GM12878 (cell line): ENCODE data around the gene FRYL. TPM values are rescaled to one million over a fixed set of nuclear protein-coding genes. Genes with fewer than 3 reads are reported as not detected.

Source experiments
- ATAC-seq: fragments of 200-7000 bp; cut with Tn5 transposase; 3 replicates; pipeline ENCODE4 v1.9.1; 2020; ENCODE audit warnings: mild to moderate bottlenecking, moderate library complexity
- BruUV-seq: library from RNA; stranded (reverse); fragments of 400-500 nt; replicated peaks from 2 replicates; lab custom pipeline; 2021; lab: Mats Ljungman, UMichigan
- CTCF ChIA-PET: fragments of 300-600 bp; sonication (Branson Sonifier 250); formaldehyde crosslinking; extraction: SDS; loops from one replicate; lab custom pipeline; 2021; ENCODE audit warnings: inconsistent platforms; lab: Yijun Ruan, JAX
- POLR2A ChIA-PET: fragments of 350-600 bp; formaldehyde crosslinking; extraction: SDS; loops from one replicate; lab custom pipeline; 2021; ENCODE audit warnings: inconsistent platforms; lab: Charles Lee
- RAD21 ChIA-PET: fragments of 300-600 bp; sonication (Branson Sonifier 250); formaldehyde crosslinking; loops from one replicate; lab custom pipeline; 2023; ENCODE audit warnings: antibody characterized with exemption; ENCODE audit not compliant: unreplicated experiment; lab: Charles Lee
- SMC1A ChIA-PET: fragments of 300-600 bp; sonication (Branson Sonifier 250); formaldehyde crosslinking; loops from one replicate; lab custom pipeline; 2023; ENCODE audit not compliant: unreplicated experiment, uncharacterized antibody; lab: Charles Lee
- DNase-seq: peaks from one replicate; pipeline ENCODE4 v3.0.0-alpha.2; 2011; ENCODE audit warnings: low read depth, low spot score
- FAIRE-seq: peaks from 3 replicates; lab custom pipeline; 2011; peaks lifted over from hg19 to GRCh38; lab: Jason Lieb, UNC
- H2AFZ ChIP-seq: 2 replicates; pipeline ENCODE4 v1.6.0; 2011; ENCODE audit warnings: low read depth, low read length, control low read depth; ENCODE audit not compliant: control insufficient read depth
- H3K27ac ChIP-seq: 2 replicates; pipeline ENCODE4 v1.5.1; 2011; ENCODE audit warnings: control low read depth; ENCODE audit not compliant: control insufficient read depth, insufficient read depth
- H3K27me3 ChIP-seq, 2 experiments: replicated peaks in 1 of 2; 2 replicates each; pipeline versions ENCODE4 v1.6.0 to v1.6.1; 2011; ENCODE audit warnings: low read length in 1 of 2; ENCODE audit not compliant: control insufficient read depth in 2 of 2, insufficient read depth in 2 of 2
- H3K36me3 ChIP-seq, 2 experiments: 2 replicates each; pipeline ENCODE4 v1.5.1; 2011; ENCODE audit warnings: low read length in 1 of 2; ENCODE audit not compliant: control insufficient read depth in 2 of 2, insufficient read depth in 2 of 2
- H3K4me1 ChIP-seq: 2 replicates; pipeline ENCODE4 v1.6.1; 2011; ENCODE audit warnings: mild to moderate bottlenecking, low read length, moderate library complexity, mixed read lengths; ENCODE audit not compliant: control insufficient read depth, insufficient read depth
- H3K4me2 ChIP-seq: 2 replicates; pipeline ENCODE4 v1.6.0; 2011; ENCODE audit warnings: control low read depth; ENCODE audit not compliant: control insufficient read depth, insufficient read depth
- H3K4me3 ChIP-seq: fragments of 200-600 bp; sonication (generic); 2 replicates; pipeline ENCODE4 v1.5.1; 2016
- H3K79me2 ChIP-seq: 2 replicates; pipeline ENCODE4 v1.6.0; 2011; ENCODE audit warnings: low read length; ENCODE audit not compliant: control insufficient read depth, insufficient read depth
- H3K9ac ChIP-seq: 2 replicates; pipeline ENCODE4 v1.8.0; 2011; ENCODE audit warnings: low read length, control low read depth, mixed read lengths; ENCODE audit not compliant: control insufficient read depth, insufficient read depth
- H3K9me3 ChIP-seq: replicated peaks from 3 replicates; pipeline ENCODE4 v1.5.1; 2011; ENCODE audit warnings: mild to moderate bottlenecking, low read length; ENCODE audit not compliant: control insufficient read depth, insufficient read depth
- H4K20me1 ChIP-seq: 2 replicates; pipeline ENCODE4 v1.6.0; 2011; ENCODE audit not compliant: control insufficient read depth, insufficient read depth
- ATF2 ChIP-seq: IDR thresholded peaks from 2 replicates; pipeline ENCODE4 v1.6.1; 2012; ENCODE audit warnings: low read length, inconsistent platforms
- ATF3 ChIP-seq: IDR thresholded peaks from 2 replicates; pipeline ENCODE4 v1.6.1; 2011; ENCODE audit warnings: low read depth, mild to moderate bottlenecking, low read length, moderate library complexity, borderline replicate concordance; ENCODE audit errors: extremely low read depth
- BMI1 ChIP-seq: fragments of 450-650 bp; IDR thresholded peaks from 2 replicates; pipeline ENCODE4 v1.6.1; 2016; ENCODE audit warnings: mild to moderate bottlenecking, moderate library complexity, borderline replicate concordance
- CBX5 ChIP-seq: sonication (generic); IDR thresholded peaks from 2 replicates; pipeline ENCODE4 v1.6.1; 2016; ENCODE audit warnings: low read depth, moderate library complexity, mild to moderate bottlenecking, inconsistent platforms
- MAX ChIP-seq: IDR thresholded peaks from 2 replicates; pipeline ENCODE4 v1.6.1; 2012; ENCODE audit warnings: low read depth, low read length, improper control_type of control experiment
- MLLT1 ChIP-seq: fragments of 450-650 bp; IDR thresholded peaks from 2 replicates; pipeline ENCODE4 v1.6.1; 2016; ENCODE audit warnings: mild to moderate bottlenecking
- NR2C1 ChIP-seq: fragments of 450-650 bp; IDR thresholded peaks from 2 replicates; pipeline ENCODE4 v1.6.1; 2017; ENCODE audit warnings: antibody characterized with exemption, mild to moderate bottlenecking, moderate library complexity
- PKNOX1 ChIP-seq: fragments of 450-650 bp; IDR thresholded peaks from 2 replicates; pipeline ENCODE4 v1.6.1; 2016; ENCODE audit warnings: mild to moderate bottlenecking
- RBBP5 ChIP-seq: fragments of 200-600 bp; sonication (generic); conservative IDR thresholded peaks from 2 replicates; pipeline ENCODE4 v1.6.1; 2016
- SKIL ChIP-seq: fragments of 450-650 bp; IDR thresholded peaks from 2 replicates; pipeline ENCODE4 v1.6.1; 2017; ENCODE audit warnings: mild to moderate bottlenecking, low read depth, inconsistent platforms; ENCODE audit not compliant: poor library complexity, severe bottlenecking
- SMC3 ChIP-seq: IDR thresholded peaks from 2 replicates; pipeline ENCODE4 v1.6.1; 2011; ENCODE audit warnings: low read length, improper control_type of control experiment, borderline replicate concordance
- STAT3 ChIP-seq: IDR thresholded peaks from 2 replicates; pipeline ENCODE4 v1.6.1; 2011; ENCODE audit warnings: low read depth, low read length, improper control_type of control experiment
- SUZ12 ChIP-seq: fragments of 200-600 bp; sonication (generic); IDR thresholded peaks from one replicate; pipeline ENCODE4 v1.6.1; 2018; ENCODE audit warnings: antibody characterized with exemption, mild to moderate bottlenecking; ENCODE audit not compliant: unreplicated experiment
- USF1 ChIP-seq: IDR thresholded peaks from 2 replicates; pipeline ENCODE4 v1.6.1; 2011; ENCODE audit warnings: borderline replicate concordance, low read depth, mild to moderate bottlenecking, moderate library complexity, mixed read lengths, low read length; ENCODE audit not compliant: insufficient read depth; ENCODE audit errors: extremely low read length
- WGBS: methylation state at CpG from one replicate; pipeline ENCODE4 v1.1.6; 2016; ENCODE audit warnings: low lambda C conversion rate; ENCODE audit not compliant: insufficient replicate concordance, insufficient coverage; ENCODE audit errors: missing lambda C conversion rate; 5-methylcytosine and 5-hydroxymethylcytosine counted together
- in situ Hi-C: fragments of 300-500 bp; cut with MboI; formaldehyde crosslinking; loops from 9 replicates; pipeline ENCODE4 v1.14.3; 2018; ENCODE audit warnings: mixed read lengths
- intact Hi-C: fragments of 100-400 bp; cut with micrococcal nuclease; formaldehyde crosslinking; loops from one replicate; pipeline ENCODE4 v1.14.2; 2022; ENCODE audit not compliant: unreplicated experiment
- polyA plus RNA-seq, 11 experiments: library from polyadenylated mRNA; depleted of rRNA in 4 of 11; unstranded in 6 of 11; stranded (reverse) in 5 of 11; fragments of >200 nt; fragmentation: Nextera tagmentation in 4 of 11; fragmentation: Illumina TruSeq in 1 of 11; extraction: Ambion mirVana in 4 of 11; extraction: Trizol in 1 of 11; gene quantifications; 1 replicate in 1 of 11; 2 replicates in 10 of 11; pipeline versions ENCODE4 v1.2.1 to v1.2.3, GENCODE V29; 2011 to 2016; ENCODE audit warnings: inconsistent platforms in 2 of 11, missing spikeins in 2 of 11, low read depth in 1 of 11
- total RNA-seq, 4 experiments: library from RNA; depleted of rRNA in 3 of 4; stranded (reverse); fragments of >200 nt in 3 of 4; fragmentation: Illumina TruSeq in 1 of 4; extraction: Trizol in 1 of 4; gene quantifications; 2 replicates each; pipeline versions ENCODE4 v1.2.1 to v1.2.3, GENCODE V29; 2013 to 2021

FRYL gene
- total and polyA plus RNA-seq, 10 of the 15 experiments (the other 5 are each of a cell fraction or from before 2014, with no cell fraction given), result 10.3 to 50.6 (median 28.7) TPM

- H3K9me3 ChIP-seq, result no peaks in the 10 kb centered on the region; the same call in 2 of the 3 replicates
- no peak for FAIRE-seq
- H3K27me3 ChIP-seq, result peaks cover 2 to 11% of the 10 kb centered on the region in 2 experiments
- intact Hi-C loops, result no loop called here
- no peak overlapping the region for H3K4me3 ChIP-seq
- ChIA-PET RAD21 (no interaction called here), CTCF (no interaction called here), POLR2A (no interaction called here), SMC1A (no interaction called here)
- H3K9ac ChIP-seq, result no peak overlapping the region
- no peaks in the 10 kb centered on the region for H3K36me3 ChIP-seq
- no peaks in the 10 kb centered on the region for H3K4me1 ChIP-seq
- no peak overlapping the region for H2AFZ ChIP-seq
- no peaks in the 10 kb centered on the region for H3K79me2 ChIP-seq
- no peak for ATAC-seq
- no peaks in the 10 kb centered on the region for H4K20me1 ChIP-seq
- in situ Hi-C loops, result no loop called here
- no peak overlapping the region for H3K4me2 ChIP-seq
- 50% methylated on average over 2 of the region's 2 CpGs for WGBS
- no peak for DNase-seq
- BruUV-seq, result no TSS peak
- no peak overlapping the region for H3K27ac ChIP-seq
- TF ChIP-seq CBX5, result no peak
- TF ChIP-seq SKIL, result no peak
- no peak for TF ChIP-seq BMI1
- TF ChIP-seq ATF2, result no peak
- TF ChIP-seq PKNOX1, result no peak
- no peak for TF ChIP-seq MAX
- TF ChIP-seq NR2C1, result no peak
- no peak for TF ChIP-seq ATF3
- no peak for TF ChIP-seq USF1
- no peak for TF ChIP-seq SUZ12
- no peak for TF ChIP-seq STAT3
- no peak for TF ChIP-seq RBBP5
- no peak for TF ChIP-seq SMC3
- no peak for TF ChIP-seq MLLT1
Observed at GRCh38 chr4:48478273-48478672, 301.8 kb downstream of the FRYL start.
